NCI-H146 treated with DMSO at 0.1 percent for 48 hours (cell line): ENCODE results near the gene TNFRSF12A.

ENCODE experiments used
- DNase-seq: peaks from one replicate; lab custom pipeline; 2025; ENCODE audit not compliant: unreplicated experiment; lab: John Stamatoyannopoulos, UW

The TNFRSF12A gene

GRCh38 chr16:3010510-3010909, 9.7 kb upstream of the TNFRSF12A start:
- no peak for DNase-seq

- DNase-seq: peak; percentile 49
Observed at GRCh38 chr16:3012246-3012645, 7.9 kb upstream of the TNFRSF12A start.

- peak; percentile 78 for DNase-seq
Observed at GRCh38 chr16:3012828-3013420, 7.2 kb upstream of the TNFRSF12A start, which contains the start of gene CLDN9. Gene CLDN9 (plus strand): TSS chr16:3012923. CDS start chr16:3013363, 440 bp downstream.

DNA sequence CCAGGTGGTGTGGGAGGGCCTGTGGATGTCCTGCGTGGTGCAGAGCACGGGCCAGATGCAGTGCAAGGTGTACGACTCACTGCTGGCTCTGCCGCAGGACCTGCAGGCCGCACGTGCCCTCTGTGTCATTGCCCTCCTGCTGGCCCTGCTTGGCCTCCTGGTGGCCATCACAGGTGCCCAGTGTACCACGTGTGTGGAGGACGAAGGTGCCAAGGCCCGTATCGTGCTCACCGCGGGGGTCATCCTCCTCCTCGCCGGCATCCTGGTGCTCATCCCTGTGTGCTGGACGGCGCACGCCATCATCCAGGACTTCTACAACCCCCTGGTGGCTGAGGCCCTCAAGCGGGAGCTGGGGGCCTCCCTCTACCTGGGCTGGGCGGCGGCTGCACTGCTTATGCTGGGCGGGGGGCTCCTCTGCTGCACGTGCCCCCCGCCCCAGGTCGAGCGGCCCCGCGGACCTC, 6.6 kb upstream of the TNFRSF12A start:
- no peak for DNase-seq

- DNase-seq: no peak
Observed at GRCh38 chr16:3013998-3014690, 6.0 kb upstream of the TNFRSF12A start.

DNA sequence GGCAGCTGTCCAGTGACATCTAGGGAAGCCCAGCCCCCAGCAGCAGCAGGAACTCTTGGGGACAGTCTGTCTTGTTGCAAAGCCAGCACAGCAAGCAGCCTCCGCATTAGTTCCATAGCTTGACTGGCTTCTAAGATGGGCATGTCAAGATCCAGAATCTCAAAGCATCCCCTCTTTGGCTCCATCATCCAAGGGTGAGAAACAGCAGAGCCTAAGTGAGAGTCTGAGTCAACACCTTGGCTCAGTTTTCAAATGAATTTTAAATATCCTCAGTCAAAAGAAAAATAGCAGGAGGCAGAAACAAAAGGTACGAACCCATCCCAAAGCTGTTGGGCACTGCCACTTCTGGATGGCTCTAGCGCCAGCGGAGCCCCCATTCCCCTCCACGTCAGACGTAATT, 5.2 kb upstream of the TNFRSF12A start:
- DNase-seq: no peak

DNA sequence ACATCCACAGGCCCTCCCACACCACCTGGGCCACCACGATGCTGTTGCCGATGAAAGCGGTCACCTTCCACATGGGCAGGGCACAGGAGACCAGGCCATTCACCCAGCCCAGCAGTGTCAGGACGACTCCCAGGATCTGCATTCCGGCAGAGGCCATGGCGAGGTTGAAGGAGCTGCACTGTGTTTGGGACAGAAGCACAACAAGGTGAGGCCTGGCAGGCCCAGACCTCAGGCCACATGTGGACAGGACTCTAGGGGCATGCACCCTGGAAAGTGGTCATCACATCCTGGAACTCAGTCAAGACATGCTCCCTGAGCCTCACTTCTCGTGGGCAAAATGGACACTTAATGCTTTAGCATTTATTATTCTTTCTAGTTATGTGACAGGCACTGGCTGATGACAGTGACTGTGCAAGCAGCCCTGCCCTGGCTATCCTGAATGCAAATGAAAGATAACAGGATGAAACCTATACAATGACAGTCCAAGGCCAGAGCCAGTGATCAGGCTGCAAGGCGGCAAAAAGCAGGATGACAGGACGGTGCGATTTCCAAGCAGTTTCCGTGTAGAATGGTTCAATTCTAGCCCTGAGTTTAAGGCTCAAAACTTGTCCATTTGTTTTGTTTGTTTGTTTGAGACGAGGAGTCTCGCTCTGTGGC, 4.2 kb upstream of the TNFRSF12A start:
- no peak for DNase-seq

DNA sequence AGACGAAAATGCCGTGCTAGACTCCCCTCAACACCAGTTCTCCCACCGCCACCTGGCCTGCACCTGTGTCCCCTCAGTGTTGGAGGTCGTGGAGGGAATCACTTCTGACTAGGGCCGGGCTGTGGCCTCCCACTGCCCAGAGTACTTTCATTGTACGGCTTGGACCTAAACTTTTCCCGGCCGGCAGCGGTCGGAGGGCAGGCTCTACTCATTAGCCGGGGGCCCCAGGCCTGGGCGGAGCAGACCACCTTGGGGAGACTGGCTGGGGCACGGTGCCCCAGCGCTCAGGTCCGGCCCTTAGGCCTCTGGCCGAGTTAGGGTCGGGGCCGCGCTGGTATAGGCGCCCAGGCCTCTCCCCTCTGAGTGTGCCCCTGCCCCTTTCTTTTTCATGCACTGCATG, 2.8 kb upstream of the TNFRSF12A start:
- DNase-seq: no peak

- no peak for DNase-seq
Observed at GRCh38 chr16:3017794-3018506, 2.2 kb upstream of the TNFRSF12A start, which contains the start of gene CLDN6. Gene CLDN6 (minus strand): TSS chr16:3018183. CDS start chr16:3016021, 2,162 bp downstream.

GRCh38 chr16:3019594-3020246, 448 bp upstream of the TNFRSF12A start:
- DNase-seq: no peak

DNA sequence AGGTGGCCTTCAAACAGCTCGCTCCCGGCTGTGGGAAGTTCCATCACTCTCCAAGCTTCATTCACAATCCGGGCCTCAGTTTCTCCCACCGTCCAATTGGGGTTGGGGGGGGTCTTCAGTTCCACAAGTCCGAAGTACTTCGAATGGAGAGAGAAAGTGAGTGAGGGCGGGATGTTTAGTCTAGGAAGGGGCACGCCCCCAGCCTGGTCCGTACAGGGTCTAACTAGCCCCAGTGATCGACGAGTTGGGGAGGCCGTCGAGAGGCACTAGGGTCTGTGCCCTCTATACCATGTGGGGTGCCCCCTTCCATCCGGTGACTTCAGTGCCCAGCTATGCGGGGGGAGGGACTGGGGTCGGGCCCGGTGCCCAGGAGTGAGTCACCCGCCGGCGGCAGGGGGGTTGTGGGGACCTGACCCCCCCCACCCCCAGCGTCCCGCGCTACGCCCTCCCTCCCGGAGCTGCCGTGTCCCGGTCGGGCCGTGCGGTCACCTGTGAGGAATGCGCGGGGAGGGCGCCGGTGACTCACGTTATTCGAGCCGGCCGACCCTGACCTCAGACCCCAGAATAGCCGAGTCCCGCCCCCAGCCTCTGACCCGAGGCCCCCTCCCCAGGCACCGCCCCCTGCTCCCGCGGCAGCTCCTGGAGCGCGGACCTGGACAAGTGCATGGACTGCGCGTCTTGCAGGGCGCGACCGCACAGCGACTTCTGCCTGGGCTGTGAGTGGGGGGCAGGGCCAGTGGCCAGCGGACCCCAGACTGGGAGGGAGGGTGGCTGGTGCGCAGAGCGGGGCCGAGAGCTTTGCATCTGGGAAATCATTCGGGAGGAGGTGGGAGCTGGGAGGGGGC, 658 bp downstream of the TNFRSF12A start:
- DNase-seq: no peak

DNA sequence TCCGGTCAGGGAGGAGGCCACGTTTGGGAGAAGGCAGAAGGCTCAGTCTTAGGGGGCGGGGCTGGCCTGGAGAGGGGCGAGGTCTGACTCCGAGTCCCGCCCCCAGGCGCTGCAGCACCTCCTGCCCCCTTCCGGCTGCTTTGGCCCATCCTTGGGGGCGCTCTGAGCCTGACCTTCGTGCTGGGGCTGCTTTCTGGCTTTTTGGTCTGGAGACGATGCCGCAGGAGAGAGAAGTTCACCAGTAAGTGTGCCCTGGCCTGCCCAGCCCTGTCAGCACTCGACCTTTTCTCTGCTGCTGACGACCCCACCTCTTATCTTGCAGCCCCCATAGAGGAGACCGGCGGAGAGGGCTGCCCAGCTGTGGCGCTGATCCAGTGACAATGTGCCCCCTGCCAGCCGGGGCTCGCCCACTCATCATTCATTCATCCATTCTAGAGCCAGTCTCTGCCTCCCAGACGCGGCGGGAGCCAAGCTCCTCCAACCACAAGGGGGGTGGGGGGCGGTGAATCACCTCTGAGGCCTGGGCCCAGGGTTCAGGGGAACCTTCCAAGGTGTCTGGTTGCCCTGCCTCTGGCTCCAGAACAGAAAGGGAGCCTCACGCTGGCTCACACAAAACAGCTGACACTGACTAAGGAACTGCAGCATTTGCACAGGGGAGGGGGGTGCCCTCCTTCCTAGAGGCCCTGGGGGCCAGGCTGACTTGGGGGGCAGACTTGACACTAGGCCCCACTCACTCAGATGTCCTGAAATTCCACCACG, 1.5 kb downstream of the TNFRSF12A start:
- DNase-seq: no peak

GRCh38 chr16:3022208-3022683, 2.1 kb downstream of the TNFRSF12A start:
- DNase-seq: no peak

- DNase-seq: no peak
Observed at GRCh38 chr16:3022684-3023414, 2.7 kb downstream of the TNFRSF12A start.

GRCh38 chr16:3023415-3023668, 3.2 kb downstream of the TNFRSF12A start:
- no peak for DNase-seq

DNA sequence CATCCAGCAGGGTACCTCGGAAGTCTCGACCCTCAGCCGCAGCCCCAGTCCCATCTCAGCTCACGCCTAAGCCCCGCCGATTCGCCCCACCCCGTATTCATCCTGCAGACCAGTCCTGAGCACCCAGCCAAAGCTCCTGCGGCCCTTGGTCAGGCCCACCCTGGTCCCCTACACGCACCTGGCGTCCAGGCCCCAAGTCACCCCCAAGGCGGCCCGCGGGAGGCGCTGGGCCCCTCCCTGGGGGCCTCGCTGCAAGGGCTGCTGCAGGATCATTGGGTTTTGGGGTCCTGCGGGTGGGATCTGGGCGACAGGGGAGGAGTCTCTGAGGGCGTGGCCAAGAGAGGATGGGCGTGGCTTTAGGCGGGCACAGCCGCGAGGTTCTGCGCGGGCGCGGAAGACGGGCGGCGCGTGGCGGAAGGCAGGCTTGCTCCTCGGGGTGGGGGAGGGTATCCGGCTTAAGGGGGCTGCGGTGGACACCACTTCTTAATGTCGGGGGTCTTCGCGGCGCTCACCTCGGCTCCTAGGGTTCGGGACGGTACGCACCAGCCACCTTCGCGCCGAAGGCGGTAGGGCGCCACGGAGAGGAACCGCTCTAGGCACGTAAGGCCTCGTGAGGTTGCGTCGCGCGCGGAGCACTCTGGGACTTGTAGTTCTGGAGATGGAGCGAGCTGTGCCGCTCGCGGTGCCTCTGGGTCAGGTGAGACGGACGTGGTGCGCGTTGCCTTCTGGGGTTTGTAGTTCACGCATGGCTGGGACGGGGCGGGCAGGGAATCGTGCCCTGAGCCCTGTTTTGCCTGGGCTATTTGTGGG, 3.7 kb downstream of the TNFRSF12A start, which contains the start of the genes HCFC1R1 and THOC6:
HCFC1R1 (minus strand) TSS at position 274 of the 810 bp plus-strand sequence; CDS start at position 273, 1 bp downstream.
THOC6 (plus strand) TSS at position 367 of the 810 bp plus-strand sequence; CDS start at position 659, 292 bp downstream.
- peak; percentile 93 for DNase-seq
